Stimulated activated CD4-positive, alpha-beta T cell treated with anti-CD3 and anti-CD28 coated beads, TNF-alpha, amount 100 ng/mL, for 4 hours (primary cell): ENCODE measurements around the gene SLBP.
"Not testable (repeated sequence)": the region's sequence is repeated elsewhere in the genome, so short reads cannot be mapped to it uniquely, and the experiment has no call there.

Experiments
- DNase-seq, 3 experiments: peaks; one replicate each; pipeline ENCODE4 v3.0.0-alpha.2; 2020; ENCODE audit warnings: low read depth in 3 of 3

Gene SLBP

GRCh38 chr4:1711571-1712215 is 426 bp downstream of the SLBP start:
- DNase-seq: peak in 1 of 3 experiments; percentile 35

DNA sequence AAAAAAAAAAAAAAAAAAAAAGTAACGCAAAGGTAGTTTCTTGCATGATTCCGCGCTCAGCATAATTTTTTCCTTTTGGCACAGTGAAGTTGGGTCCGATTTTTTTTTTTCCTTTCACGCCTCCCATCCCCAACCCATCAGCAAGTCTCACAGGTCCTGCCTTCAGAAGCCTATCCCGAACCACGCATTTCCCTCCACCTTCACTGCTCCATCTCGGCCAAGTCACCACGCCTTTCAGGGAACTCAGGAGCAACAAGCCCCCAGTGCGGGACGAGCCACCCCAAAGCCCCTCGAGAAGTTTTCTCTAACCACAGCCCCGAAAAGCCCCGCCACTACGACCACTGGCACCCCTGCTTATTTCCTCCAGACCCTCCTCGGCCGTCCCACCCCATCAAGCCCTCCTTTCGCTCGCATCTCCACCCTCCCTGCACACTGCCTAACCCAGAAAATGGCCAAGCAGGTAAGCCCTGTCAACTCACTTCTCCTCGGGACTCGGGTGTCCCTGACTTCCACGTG is 1.0 kb downstream of the SLBP start:
- DNase-seq: no peak

- DNase-seq: no peak
These were observed 3.5 kb downstream of the SLBP start for GRCh38 chr4:1708581-1708980.

- DNase-seq: no peak
These were observed 5.8 kb downstream of the SLBP start for GRCh38 chr4:1706358-1706757.

DNA sequence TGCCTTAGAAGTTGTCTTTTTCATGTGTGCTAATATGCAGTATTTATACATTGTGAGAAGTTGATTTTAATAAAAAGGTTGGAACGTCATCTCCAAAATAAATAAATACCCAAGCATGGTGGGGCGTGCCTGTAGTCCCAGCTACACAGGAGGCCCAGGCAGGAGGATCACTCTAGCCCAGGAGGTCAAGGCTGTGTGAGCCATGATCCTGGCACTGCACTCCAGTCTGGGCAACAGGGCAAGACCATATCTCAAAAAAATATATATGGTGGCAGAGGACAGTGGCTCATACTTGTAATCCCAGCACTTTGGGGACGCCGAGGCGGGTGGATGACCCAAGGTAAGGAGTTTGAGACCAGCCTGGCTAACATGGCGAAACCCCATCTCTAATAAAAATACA is 6.4 kb downstream of the SLBP start:
- DNase-seq: no peak

DNA sequence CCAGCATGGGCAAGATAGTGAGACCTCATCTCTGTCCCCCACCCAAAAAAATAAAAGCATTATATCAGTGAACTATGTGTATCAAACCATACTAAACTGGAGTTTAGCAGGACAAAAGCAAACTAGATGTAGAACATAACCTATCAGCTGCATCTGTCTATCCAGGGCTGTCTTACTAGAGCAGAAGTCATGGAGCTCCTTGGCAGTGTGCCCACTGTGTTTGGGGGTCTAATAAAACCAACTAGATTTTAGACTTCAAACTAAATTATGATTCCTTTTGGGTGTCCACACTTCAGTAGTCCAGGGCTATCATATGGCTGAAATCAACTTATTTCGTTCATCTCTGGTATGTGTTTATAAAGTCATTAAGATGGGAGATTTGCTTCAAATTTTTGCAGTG is 8.3 kb downstream of the SLBP start:
- DNase-seq: no peak

DNA sequence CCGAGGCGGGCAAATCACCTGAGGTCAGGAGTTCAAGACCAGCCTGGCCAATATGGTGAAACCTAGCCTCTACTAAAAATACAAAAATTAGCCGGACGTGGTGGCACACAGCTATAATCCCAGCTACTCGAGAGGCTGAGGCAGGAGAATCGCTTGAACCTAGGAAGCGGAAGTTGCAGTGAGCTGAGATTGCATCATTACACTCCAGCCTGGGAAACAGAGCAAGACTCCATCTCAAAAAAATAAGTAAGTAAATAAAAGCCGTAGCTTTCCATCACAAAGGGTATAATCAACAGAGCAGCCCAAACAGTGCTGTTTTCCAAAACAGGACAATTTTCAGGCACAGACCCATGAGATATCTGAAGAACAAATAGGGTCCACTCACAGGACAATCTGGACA is 10.4 kb downstream of the SLBP start:
- not testable (repeated sequence) for DNase-seq

- no peak for DNase-seq
These were observed 16.2 kb downstream of the SLBP start for GRCh38 chr4:1695913-1696312.

GRCh38 chr4:1693131-1693896 is 18.8 kb downstream of the SLBP start:
- DNase-seq: peak; percentile 52 to 66 (median 61)

DNA sequence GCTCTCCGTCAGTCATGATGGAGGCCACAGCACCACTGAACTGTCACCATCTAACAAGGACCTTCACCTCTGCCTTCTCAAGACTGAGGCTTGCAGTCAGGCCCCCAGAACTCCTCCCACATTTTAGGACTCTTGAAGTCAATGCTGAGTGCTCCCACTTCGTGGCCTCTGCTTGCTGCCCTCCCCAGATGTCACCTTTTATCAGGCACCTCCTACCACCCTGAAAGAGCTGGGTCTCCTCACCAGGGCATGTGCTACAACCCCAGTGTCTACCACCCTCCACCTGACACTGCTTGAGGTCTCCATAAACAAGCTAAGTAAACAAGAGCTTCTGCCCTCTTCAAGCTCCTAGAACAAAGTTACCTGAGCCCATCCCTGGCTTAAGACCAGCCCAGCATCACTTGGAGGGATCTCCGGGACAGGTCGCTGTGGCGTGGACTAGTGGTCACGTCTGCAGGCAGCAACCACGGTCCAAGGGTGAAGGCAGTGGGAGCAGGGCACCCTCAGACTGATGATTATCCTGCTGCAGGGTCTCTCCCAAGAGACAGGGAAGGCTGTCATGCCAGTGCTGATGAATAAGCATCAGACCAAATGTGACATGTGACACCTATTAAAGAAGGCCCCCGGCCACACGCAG is 20.3 kb downstream of the SLBP start:
- DNase-seq: no peak

GRCh38 chr4:1690698-1691097 is 21.4 kb downstream of the SLBP start:
- no peak for DNase-seq

DNA sequence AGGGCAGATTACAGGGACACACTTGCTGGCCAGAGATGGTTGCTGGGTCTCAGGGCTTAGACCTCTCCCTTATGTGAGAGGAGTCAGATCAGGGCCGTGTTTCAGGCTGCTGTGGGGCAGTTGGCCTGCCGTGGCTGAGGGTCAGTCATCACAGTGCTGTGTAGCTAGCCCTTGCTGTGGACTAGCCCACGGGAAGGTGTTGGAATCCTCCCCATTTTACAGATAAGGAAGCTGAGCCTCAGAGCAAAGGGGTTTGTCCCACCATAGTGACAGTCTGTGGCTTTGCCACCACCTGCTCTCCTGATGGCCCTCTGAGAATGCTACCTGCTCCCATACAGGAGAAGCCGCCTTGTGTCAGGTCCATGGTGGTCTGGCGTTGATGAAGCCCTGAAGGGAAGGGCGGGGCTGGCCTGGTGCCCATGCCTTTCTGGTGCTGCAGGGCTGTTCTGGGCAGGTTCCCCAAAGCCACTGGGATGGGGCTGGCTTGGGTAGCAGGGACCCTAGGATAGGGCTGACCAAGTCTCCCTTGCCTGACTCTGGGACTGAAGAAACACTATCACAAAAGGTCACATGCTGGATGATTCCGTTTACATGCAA is 25.6 kb downstream of the SLBP start:
- no peak for DNase-seq

- no peak for DNase-seq
These were observed 26.6 kb downstream of the SLBP start for GRCh38 chr4:1685235-1686150.

- DNase-seq: peak; percentile 86 to 98 (median 88)
These were observed 27.4 kb downstream of the SLBP start for GRCh38 chr4:1684506-1685234.

DNA sequence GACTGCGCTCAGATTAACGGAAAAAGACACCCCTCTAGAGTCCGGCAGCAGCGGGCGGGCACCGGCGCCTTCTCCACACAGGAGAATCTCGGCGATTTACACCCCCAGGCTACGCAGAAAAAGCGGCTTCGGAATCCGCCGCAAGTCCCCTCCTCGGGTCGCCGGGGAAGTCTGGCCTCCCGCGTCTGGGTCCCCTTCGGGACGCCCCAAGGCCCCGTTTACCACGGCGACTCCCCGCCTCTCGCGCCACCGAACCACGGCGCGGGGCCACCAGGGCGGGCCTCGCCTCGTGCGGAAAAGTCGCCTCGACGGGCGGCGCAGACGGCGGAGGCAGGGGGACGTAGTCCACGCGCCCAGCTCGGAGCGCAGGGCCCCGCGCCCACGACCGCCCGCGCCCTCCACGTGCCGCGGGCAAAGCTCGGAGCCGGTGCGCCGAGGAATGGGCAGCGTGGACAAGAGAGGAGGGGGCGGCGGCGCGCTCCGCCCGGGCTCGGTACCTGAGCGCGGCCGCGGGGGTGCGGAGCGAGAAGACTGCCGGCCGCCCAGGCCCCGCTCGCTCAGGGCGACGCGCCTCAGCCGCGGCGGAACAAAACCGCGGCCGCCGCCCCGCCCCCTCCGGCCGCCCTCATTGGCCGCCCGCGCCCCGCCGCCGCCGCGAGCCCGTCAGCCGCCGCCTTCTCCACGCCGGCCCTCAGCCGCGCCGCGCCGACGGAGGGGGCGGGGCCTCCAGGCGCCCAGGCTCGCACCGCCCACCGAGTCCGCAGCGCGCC is 28.2 kb downstream of the SLBP start, which contains the start of gene FAM53A:
Gene FAM53A, minus strand, starts transcription at position 578 of the 770 bp plus-strand sequence. CDS start 15,572 bp downstream, outside the sequence.
- peak in 2 of 3 experiments; percentile 17 to 18 for DNase-seq

DNA sequence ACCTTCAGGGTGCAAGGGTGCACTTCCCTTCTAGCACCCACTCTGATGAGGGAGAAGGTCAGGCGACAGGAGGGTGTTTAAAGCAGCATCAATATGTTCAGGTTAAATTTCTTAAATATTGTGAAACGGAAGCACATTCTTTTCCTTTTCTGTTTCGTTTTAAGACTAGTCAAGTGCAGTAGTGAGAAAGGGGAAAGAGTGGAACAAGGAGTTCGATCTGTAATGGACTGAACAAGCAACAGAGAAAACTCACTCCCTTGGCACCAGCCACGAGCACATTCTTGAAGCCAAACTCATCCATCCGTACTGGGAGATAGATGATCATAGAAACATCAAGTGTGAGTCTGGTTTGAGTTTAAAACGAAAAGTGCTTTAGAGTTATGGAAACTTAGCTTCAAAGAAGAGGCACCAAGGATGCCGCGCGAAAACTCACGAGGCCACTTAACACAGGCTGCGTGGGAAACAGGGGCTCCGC is 28.8 kb downstream of the SLBP start:
- no peak for DNase-seq

DNA sequence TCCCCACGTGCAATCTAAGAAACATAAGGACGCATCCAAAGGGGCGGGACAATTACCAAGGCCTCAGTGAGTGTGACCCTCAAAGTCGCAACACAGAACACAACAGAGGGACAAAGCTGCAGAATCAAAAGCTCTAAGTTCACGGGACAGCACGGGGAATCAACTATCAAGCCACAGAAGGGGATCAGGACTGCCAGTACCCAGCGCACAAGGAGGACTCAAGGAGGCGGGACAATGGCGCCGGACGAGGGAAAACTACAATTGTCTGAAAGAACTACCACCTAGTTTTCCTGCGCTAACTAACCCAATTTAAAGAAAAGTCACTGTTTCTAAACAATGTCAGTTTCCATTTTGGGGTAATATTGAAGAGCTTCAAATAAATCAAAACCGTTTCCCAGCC is 29.3 kb downstream of the SLBP start:
- no peak for DNase-seq

- DNase-seq: no peak
These were observed 33.9 kb downstream of the SLBP start for GRCh38 chr4:1678244-1678643.
